K562 (cell line): ENCODE data around the gene LENEP. TPM values are rescaled to one million over a fixed set of nuclear protein-coding genes. Genes with fewer than 3 reads are reported as not detected.

Experiments
- ATAC-seq: fragments of 200-7000 bp; cut with Tn5 transposase; 3 replicates; pipeline ENCODE4 v1.9.1; 2020; ENCODE audit warnings: moderate library complexity
- BruUV-seq: library from RNA; stranded (reverse); fragments of 400-500 nt; replicated peaks from 2 replicates; lab custom pipeline; 2021; lab: Mats Ljungman, UMichigan
- CTCF ChIA-PET: fragments of 300-600 bp; formaldehyde crosslinking; extraction: SDS; loops from one replicate; lab custom pipeline; 2021; ENCODE audit warnings: low intra/inter-chr PET ratio; lab: Yijun Ruan, JAX
- POLR2A ChIA-PET: fragments of 300-600, 350-650 bp; sonication (Branson Sonifier 250); formaldehyde crosslinking; extraction: SDS; loops from one replicate; lab custom pipeline; 2021; ENCODE audit warnings: antibody characterized with exemption, inconsistent platforms; lab: Yijun Ruan, JAX
- DNase-seq, 4 experiments: peaks; one replicate each; pipeline versions ENCODE4 v3.0.0 to v3.0.0-alpha.2; 2011 to 2018; ENCODE audit warnings: low spot score in 3 of 4, mixed read lengths in 3 of 4; ENCODE audit errors: extremely low read depth in 1 of 4
- FAIRE-seq: peaks from 2 replicates; lab custom pipeline; 2011; peaks lifted over from hg19 to GRCh38; lab: Jason Lieb, UNC
- H2AFZ ChIP-seq: 2 replicates; pipeline ENCODE4 v1.6.0; 2011; ENCODE audit warnings: low read depth, low read length, control low read depth, inconsistent platforms
- H3K27ac ChIP-seq: fragments of 200-600 bp; 3 replicates; pipeline ENCODE4 v1.8.0; 2011; ENCODE audit warnings: low read depth, mild to moderate bottlenecking, control low read depth, inconsistent platforms, low read length, moderate library complexity, mixed read lengths; ENCODE audit errors: extremely low read depth
- H3K27me3 ChIP-seq, 2 experiments: fragments of 300-600 bp in 1 of 2; 2 replicates in 1 of 2; 3 replicates in 1 of 2; pipeline versions ENCODE4 v1.6.0 to v1.8.0; 2011; ENCODE audit warnings: inconsistent platforms in 2 of 2, low read length in 2 of 2, mild to moderate bottlenecking in 1 of 2, mixed read lengths in 1 of 2, moderate library complexity in 1 of 2; ENCODE audit not compliant: control insufficient read depth in 2 of 2, insufficient read depth in 2 of 2
- H3K36me3 ChIP-seq: fragments of 300-600 bp; 3 replicates; pipeline ENCODE4 v1.8.0; 2011; ENCODE audit warnings: mild to moderate bottlenecking, low read length, inconsistent platforms; ENCODE audit not compliant: control insufficient read depth, insufficient read depth
- H3K4me1 ChIP-seq, 2 experiments: fragments of 200-600 bp in 1 of 2; replicated peaks in 1 of 2; 2 replicates in 1 of 2; 3 replicates in 1 of 2; pipeline versions ENCODE4 v1.5.1 to v1.8.0; 2011; ENCODE audit warnings: inconsistent platforms in 2 of 2, low read length in 2 of 2, mild to moderate bottlenecking in 1 of 2, mixed read lengths in 1 of 2, moderate library complexity in 1 of 2; ENCODE audit not compliant: control insufficient read depth in 2 of 2, insufficient read depth in 2 of 2
- H3K4me2 ChIP-seq: 2 replicates; pipeline ENCODE4 v1.6.1; 2011; ENCODE audit warnings: low read length, control low read depth, inconsistent platforms, mixed read lengths; ENCODE audit not compliant: insufficient read depth
- H3K4me3 ChIP-seq: fragments of 200-600 bp; sonication (generic), shearing (Covaris generic); 2 replicates; pipeline ENCODE4 v1.5.1; 2016; ENCODE audit warnings: control low read depth, inconsistent platforms
- H3K79me2 ChIP-seq: fragments of 200-600 bp; 3 replicates; pipeline ENCODE4 v1.8.0; 2011; ENCODE audit warnings: low read length, inconsistent platforms; ENCODE audit not compliant: control insufficient read depth, insufficient read depth
- H3K9ac ChIP-seq, 2 experiments: 2 replicates each; pipeline versions ENCODE4 v1.6.0 to v1.6.1; 2011; ENCODE audit warnings: low read depth in 2 of 2, low read length in 2 of 2, control low read depth in 1 of 2, inconsistent platforms in 1 of 2, mild to moderate bottlenecking in 1 of 2, mixed read lengths in 1 of 2; ENCODE audit not compliant: insufficient read depth in 1 of 2
- H3K9me1 ChIP-seq: one replicate; pipeline ENCODE4 v1.6.0; 2011; ENCODE audit warnings: inconsistent platforms, mild to moderate bottlenecking, low read length, moderate library complexity; ENCODE audit not compliant: control insufficient read depth, insufficient read depth
- H3K9me3 ChIP-seq: replicated peaks from 2 replicates; pipeline ENCODE4 v1.5.1; 2011; ENCODE audit warnings: low read depth, low read length, inconsistent platforms; ENCODE audit not compliant: control insufficient read depth, insufficient read depth
- H4K20me1 ChIP-seq: replicated peaks from 2 replicates; pipeline ENCODE4 v1.6.1; 2011; ENCODE audit warnings: low read length, inconsistent platforms, mixed read lengths; ENCODE audit not compliant: control insufficient read depth, insufficient read depth
- ATF7 ChIP-seq: fragments of 450-650 bp; IDR thresholded peaks from 2 replicates; pipeline ENCODE4 v1.7.1; 2014; ENCODE audit warnings: mild to moderate bottlenecking, moderate library complexity
- DMBX1 ChIP-seq: fragments of 250-450 bp; sonication (Bioruptor Pico); IDR thresholded peaks from 2 replicates; pipeline ENCODE4 v1.8.0; 2022; ENCODE audit warnings: inconsistent platforms, mild to moderate bottlenecking, moderate library complexity, borderline replicate concordance
- TCF3 ChIP-seq: sonication (generic); formaldehyde crosslinking; IDR thresholded peaks from 2 replicates; pipeline ENCODE4 v1.4.0; 2020; ENCODE audit warnings: mild to moderate bottlenecking, missing genetic modification reagents
- XRCC4 ChIP-seq: IDR thresholded peaks from one replicate; pipeline ENCODE4 v1.6.1; 2011; ENCODE audit not compliant: insufficient read depth, insufficient read length; ENCODE audit errors: extremely low read depth
- ZNF696 ChIP-seq: fragments of 250-450 bp; sonication (Bioruptor Pico); conservative IDR thresholded peaks from 2 replicates; pipeline ENCODE4 v1.4.0; 2020; ENCODE audit warnings: mild to moderate bottlenecking, moderate library complexity
- WGBS: fragments of 100-300 bp; shearing (Covaris generic); methylation state at CpG from one replicate; pipeline ENCODE4 v1.1.6; 2016; ENCODE audit warnings: low coverage, mixed read lengths; ENCODE audit not compliant: insufficient coverage; ENCODE audit errors: missing lambda C conversion rate; 5-methylcytosine and 5-hydroxymethylcytosine counted together
- in situ Hi-C: fragments of 300-500 bp; cut with MboI; formaldehyde crosslinking; loops from 4 replicates; pipeline ENCODE4 v1.15.0; 2018; ENCODE audit warnings: inconsistent platforms, mixed read lengths
- intact Hi-C: fragments of 100-400 bp; cut with micrococcal nuclease; formaldehyde crosslinking; loops from 2 replicates; pipeline ENCODE4 v1.14.2; 2022
- polyA plus RNA-seq, 8 experiments: library from polyadenylated mRNA; depleted of rRNA in 4 of 8; stranded (reverse) in 5 of 8; unstranded in 3 of 8; fragments of >200 nt; fragmentation: Nextera tagmentation in 2 of 8; fragmentation: Illumina TruSeq in 1 of 8; extraction: Ambion mirVana in 2 of 8; extraction: Trizol in 1 of 8; gene quantifications; 2 replicates each; pipeline versions ENCODE4 v1.2.1 to v1.2.3, GENCODE V29; 2011 to 2014; ENCODE audit warnings: inconsistent platforms in 1 of 8, missing spikeins in 1 of 8
- total RNA-seq, 7 experiments: library from RNA; depleted of rRNA in 6 of 7; stranded (reverse); fragments of >200 nt in 6 of 7; fragmentation: Illumina TruSeq in 2 of 7; extraction: Trizol in 2 of 7; gene quantifications; 2 replicates each; pipeline versions ENCODE4 v1.2.1 to v1.2.3, GENCODE V29; 2011 to 2021; ENCODE audit warnings: low replicate concordance in 1 of 7
- TF ChIP-seq, protein P1 (sequence below): fragments of 200-600 bp; sonication (generic); IDR thresholded peaks from one replicate; pipeline ENCODE4 v1.6.1; 2012; ENCODE audit warnings: mild to moderate bottlenecking, low read depth, low read length, inconsistent platforms

Gene LENEP
- total and polyA plus RNA-seq, 9 of the 15 experiments (the other 6 are each of a cell fraction or from before 2014, with no cell fraction given) = 0.23 to 0.87 (median 0.67) TPM; not detected in 5

DNA sequence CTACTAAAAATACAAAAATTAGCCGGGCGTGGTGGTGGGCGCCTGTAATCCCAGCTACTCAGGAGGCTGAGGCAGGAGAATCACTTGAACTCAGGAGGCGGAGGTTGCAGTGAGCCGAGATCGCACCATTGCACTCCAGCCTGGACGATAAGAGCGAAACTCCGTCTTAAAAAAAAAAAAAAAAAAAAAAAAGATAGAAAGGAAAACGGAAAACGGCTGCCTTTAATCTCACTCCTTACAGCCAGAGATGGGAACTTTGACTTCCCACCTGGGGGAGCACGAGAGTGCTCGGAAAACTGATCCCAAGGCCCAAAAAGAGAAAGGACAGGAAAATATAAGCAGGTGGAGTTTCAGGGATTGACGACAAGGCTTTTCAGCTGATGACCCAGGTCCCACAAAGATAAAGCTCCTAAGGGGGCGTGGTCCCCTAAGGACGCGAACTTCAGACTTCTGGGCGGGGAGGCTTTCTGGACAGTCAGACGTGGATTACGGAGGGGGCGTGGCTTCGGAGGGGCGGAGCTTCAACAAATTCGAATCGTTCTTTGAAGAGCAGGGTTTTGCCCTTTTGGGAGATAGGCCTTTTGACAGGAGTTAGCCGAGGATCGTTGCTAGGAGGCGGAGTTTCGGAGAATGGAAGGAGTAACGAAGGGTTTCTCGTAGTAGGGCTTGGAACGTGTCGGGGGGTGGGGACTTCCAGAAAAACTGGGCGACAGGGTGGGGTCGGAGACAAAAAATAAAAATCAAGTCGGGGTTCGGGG lies 19.9 kb upstream of the LENEP start (continued):
- TF ChIP-seq ZNF696 (CRISPR knock-in tag) = no peak
- TF ChIP-seq ATF7 = peak; percentile 65

DNA sequence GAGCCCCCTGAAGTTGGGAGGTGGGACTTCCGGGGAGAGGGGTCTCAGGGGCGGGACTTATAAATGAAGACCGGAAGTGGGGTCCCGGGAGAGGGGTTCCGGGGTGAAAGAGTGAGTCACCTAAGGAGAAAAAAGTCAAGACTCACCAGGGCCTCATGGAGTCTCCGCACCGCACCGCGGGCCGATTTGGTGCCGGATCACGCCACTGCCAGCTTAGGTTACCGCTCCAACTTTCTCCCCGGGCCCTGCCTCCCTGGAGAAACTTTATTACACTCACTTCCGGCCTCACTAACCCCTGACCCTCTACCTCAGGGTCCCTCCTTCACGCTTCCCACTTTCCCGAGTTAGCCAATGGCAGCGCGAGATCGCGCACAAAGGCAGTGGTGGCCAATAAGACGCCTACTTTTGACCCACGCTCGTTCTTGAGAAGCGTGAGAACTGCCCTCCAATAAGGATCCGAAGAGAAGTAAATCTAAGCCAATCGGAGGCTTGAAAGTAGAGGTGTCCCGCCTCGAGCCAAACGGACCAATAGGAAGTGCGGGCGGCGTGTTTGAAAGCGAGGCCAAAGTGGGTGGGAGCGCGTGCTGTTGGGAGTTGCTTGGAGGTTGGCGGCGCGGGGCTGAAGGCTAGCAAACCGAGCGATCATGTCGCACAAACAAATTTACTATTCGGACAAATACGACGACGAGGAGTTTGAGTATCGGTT lies 19.1 kb upstream of the LENEP start, which contains the start of gene CKS1B:
TSS of gene CKS1B (plus strand) at position 580 of the 706 bp plus-strand sequence. CDS start at position 645, 65 bp downstream.
- no peaks in the 10 kb centered on the region for H3K9me3 ChIP-seq
- peaks cover 34% of the 10 kb centered on the region for H3K36me3 ChIP-seq
- H3K27me3 ChIP-seq = no peaks in the 10 kb centered on the region; a peak in 1 of 5 replicates
- H3K4me2 ChIP-seq = peak within 1 kb of the TSS; percentile 98
- no peaks in the 10 kb centered on the region for H3K9me1 ChIP-seq
- peaks cover 80% of the 10 kb centered on the region for H3K79me2 ChIP-seq
- peaks cover 45 to 50% of the 10 kb centered on the region in 2 experiments for H3K4me1 ChIP-seq
- peak within 1 kb of the TSS; percentile 96 to 97 for H3K9ac ChIP-seq
- ATAC-seq (peak; percentile 83), DNase-seq (peak; percentile 94 to 99 (median 97)), FAIRE-seq (peak; percentile 99)
- POLR2A ChIA-PET = interaction anchor here (0.6 to 8.3 kb wide), 16 partner anchors 9 to 107 kb away, joined by 3 to 80 read pairs (median 4); partner anchors contain the start of genes FLAD1, LENEP, PBXIP1 and PMVK
- no peaks in the 10 kb centered on the region for H4K20me1 ChIP-seq
- peak within 1 kb of the TSS; percentile 81 for H2AFZ ChIP-seq
- peak within 1 kb of the TSS; percentile 99 for H3K27ac ChIP-seq
- under 1% methylated on average over 47 of the region's 47 CpGs for WGBS
- no TSS peak for BruUV-seq
- CTCF ChIA-PET = interaction anchor here (0.6 to 2.3 kb wide), 4 partner anchors 25 to 88 kb away, joined by 3 to 11 read pairs (median 3); no protein-coding TSS in a partner anchor
- in situ Hi-C loops (no loop called here), intact Hi-C loops (loop anchor here (1.0 to 5.0 kb wide), 2 partner anchors 27 to 88 kb away; partner anchors contain the start of gene EFNA4)
- peak within 1 kb of the TSS; percentile 66 for H3K4me3 ChIP-seq
- TF ChIP-seq TCF3 (no peak), XRCC4 (no peak), DMBX1 (CRISPR knock-in tag) (peak; percentile 66; the same call in 1 of the 2 replicates)
- TF ChIP-seq, protein P1, sequence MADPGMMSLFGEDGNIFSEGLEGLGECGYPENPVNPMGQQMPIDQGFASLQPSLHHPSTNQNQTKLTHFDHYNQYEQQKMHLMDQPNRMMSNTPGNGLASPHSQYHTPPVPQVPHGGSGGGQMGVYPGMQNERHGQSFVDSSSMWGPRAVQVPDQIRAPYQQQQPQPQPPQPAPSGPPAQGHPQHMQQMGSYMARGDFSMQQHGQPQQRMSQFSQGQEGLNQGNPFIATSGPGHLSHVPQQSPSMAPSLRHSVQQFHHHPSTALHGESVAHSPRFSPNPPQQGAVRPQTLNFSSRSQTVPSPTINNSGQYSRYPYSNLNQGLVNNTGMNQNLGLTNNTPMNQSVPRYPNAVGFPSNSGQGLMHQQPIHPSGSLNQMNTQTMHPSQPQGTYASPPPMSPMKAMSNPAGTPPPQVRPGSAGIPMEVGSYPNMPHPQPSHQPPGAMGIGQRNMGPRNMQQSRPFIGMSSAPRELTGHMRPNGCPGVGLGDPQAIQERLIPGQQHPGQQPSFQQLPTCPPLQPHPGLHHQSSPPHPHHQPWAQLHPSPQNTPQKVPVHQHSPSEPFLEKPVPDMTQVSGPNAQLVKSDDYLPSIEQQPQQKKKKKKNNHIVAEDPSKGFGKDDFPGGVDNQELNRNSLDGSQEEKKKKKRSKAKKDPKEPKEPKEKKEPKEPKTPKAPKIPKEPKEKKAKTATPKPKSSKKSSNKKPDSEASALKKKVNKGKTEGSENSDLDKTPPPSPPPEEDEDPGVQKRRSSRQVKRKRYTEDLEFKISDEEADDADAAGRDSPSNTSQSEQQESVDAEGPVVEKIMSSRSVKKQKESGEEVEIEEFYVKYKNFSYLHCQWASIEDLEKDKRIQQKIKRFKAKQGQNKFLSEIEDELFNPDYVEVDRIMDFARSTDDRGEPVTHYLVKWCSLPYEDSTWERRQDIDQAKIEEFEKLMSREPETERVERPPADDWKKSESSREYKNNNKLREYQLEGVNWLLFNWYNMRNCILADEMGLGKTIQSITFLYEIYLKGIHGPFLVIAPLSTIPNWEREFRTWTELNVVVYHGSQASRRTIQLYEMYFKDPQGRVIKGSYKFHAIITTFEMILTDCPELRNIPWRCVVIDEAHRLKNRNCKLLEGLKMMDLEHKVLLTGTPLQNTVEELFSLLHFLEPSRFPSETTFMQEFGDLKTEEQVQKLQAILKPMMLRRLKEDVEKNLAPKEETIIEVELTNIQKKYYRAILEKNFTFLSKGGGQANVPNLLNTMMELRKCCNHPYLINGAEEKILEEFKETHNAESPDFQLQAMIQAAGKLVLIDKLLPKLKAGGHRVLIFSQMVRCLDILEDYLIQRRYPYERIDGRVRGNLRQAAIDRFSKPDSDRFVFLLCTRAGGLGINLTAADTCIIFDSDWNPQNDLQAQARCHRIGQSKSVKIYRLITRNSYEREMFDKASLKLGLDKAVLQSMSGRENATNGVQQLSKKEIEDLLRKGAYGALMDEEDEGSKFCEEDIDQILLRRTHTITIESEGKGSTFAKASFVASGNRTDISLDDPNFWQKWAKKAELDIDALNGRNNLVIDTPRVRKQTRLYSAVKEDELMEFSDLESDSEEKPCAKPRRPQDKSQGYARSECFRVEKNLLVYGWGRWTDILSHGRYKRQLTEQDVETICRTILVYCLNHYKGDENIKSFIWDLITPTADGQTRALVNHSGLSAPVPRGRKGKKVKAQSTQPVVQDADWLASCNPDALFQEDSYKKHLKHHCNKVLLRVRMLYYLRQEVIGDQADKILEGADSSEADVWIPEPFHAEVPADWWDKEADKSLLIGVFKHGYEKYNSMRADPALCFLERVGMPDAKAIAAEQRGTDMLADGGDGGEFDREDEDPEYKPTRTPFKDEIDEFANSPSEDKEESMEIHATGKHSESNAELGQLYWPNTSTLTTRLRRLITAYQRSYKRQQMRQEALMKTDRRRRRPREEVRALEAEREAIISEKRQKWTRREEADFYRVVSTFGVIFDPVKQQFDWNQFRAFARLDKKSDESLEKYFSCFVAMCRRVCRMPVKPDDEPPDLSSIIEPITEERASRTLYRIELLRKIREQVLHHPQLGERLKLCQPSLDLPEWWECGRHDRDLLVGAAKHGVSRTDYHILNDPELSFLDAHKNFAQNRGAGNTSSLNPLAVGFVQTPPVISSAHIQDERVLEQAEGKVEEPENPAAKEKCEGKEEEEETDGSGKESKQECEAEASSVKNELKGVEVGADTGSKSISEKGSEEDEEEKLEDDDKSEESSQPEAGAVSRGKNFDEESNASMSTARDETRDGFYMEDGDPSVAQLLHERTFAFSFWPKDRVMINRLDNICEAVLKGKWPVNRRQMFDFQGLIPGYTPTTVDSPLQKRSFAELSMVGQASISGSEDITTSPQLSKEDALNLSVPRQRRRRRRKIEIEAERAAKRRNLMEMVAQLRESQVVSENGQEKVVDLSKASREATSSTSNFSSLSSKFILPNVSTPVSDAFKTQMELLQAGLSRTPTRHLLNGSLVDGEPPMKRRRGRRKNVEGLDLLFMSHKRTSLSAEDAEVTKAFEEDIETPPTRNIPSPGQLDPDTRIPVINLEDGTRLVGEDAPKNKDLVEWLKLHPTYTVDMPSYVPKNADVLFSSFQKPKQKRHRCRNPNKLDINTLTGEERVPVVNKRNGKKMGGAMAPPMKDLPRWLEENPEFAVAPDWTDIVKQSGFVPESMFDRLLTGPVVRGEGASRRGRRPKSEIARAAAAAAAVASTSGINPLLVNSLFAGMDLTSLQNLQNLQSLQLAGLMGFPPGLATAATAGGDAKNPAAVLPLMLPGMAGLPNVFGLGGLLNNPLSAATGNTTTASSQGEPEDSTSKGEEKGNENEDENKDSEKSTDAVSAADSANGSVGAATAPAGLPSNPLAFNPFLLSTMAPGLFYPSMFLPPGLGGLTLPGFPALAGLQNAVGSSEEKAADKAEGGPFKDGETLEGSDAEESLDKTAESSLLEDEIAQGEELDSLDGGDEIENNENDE = no peak
